Panc1 (cell line): ENCODE measurements around the gene RBBP5.

ENCODE experiments used
- CTCF ChIP-seq: fragments of 450-650 bp; IDR thresholded peaks from 2 replicates; pipeline ENCODE4 v1.5.1; 2017; ENCODE audit warnings: mild to moderate bottlenecking
- REST ChIP-seq, 2 experiments: IDR thresholded peaks; 2 replicates each; pipeline ENCODE4 v1.6.1; 2011 to 2012; ENCODE audit warnings: low read depth in 2 of 2, control low read depth in 1 of 2, low read length in 1 of 2, mild to moderate bottlenecking in 1 of 2, moderate library complexity in 1 of 2; ENCODE audit not compliant: insufficient read depth in 1 of 2

- TF ChIP-seq CTCF (no peak), REST (IDR thresholded peaks at IDR 0.05; ENCODE audit: insufficient read depth in 1 of 2, low read depth in 2 of 2, low read length in 1 of 2) (no peak)
Observed at GRCh38 chr1:205075642-205076155, 46.1 kb downstream of the RBBP5 start.
